ENCODE results near the gene ELL.

The ELL gene

GRCh38 chr19:18493440-18494266 is 28.2 kb downstream of the ELL start:
- TF ChIP-seq GATA2 (IDR thresholded peaks at IDR 0.05; ENCODE audit: low read depth, low read length): no peak
- no peak for TF ChIP-seq GATA3 (IDR thresholded peaks at IDR 0.05; ENCODE audit: low read depth, low read length)

DNA sequence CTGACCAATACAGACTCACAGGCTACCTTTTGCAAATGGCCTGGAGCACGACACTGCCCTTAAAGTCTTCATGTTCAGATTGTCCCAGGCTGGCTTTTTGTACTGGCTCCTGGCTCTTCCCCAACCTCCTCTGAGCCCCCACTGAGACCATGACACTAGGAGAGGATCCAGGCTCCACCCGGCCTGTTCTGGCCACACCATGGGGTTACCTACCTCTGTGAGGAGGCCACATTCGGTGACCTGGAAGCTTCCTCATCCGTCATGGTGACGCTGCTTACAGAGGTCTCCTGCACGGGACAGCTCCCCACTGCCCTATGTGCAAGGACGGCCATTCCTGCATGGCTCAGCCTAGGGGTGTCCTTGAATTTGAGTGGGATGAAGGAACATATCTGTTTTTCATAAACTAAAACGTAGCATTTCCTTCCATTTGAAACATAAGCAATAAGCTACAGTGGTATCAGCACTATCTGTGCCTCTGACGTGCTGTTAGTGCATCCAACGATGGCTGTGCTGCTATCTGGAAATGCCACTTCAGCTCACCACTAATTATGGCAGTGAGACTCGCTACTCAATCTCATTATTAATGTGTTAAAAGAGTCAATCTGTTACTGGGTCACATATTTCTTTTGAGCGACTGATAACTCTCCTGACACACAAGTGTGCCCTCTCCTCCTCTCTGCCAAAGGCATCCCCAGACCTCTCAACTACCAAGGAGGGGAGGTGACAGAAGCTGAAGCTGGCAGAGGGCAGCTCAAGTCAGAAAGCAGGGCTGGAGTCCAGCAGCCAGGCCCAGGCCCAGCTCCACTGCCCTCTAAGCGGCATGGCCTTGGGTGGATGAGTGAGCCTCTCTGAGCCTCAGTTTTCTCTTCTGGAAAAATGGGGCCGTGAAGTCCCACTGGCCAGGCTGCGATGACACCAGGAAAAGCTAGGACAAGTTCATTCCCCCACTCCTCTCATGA is 29.6 kb downstream of the ELL start:
- TF ChIP-seq GATA3 (IDR thresholded peaks at IDR 0.05; ENCODE audit: low read depth, low read length) (no peak), GATA2 (IDR thresholded peaks at IDR 0.05; ENCODE audit: low read depth, low read length) (no peak)

DNA sequence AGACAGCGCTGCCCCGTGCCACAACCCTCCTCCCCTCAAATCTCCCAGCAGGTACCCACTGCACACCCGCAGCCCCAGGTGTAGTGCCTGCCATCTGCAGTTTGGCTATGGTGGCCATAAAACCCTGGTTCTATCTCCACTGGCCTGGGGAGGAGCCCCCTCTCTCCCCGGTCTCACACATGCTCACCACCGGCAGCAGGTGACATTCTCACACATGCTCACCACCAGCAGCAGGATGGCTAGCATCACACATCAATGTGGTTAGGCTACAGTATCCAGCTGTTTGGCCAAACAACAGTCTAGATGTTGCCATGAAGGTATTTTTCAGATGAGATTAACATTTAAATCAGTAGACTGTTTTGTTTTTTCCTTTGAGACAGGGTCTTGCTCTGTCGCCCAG is 31.1 kb downstream of the ELL start:
- TF ChIP-seq GATA3 (IDR thresholded peaks at IDR 0.05; ENCODE audit: low read depth, low read length) (no peak), GATA2 (IDR thresholded peaks at IDR 0.05; ENCODE audit: low read depth, low read length) (no peak)

GRCh38 chr19:18489627-18490184 is 32.2 kb downstream of the ELL start:
- TF ChIP-seq GATA3 (IDR thresholded peaks at IDR 0.05; ENCODE audit: low read depth, low read length) (no peak), GATA2 (IDR thresholded peaks at IDR 0.05; ENCODE audit: low read depth, low read length) (no peak)

DNA sequence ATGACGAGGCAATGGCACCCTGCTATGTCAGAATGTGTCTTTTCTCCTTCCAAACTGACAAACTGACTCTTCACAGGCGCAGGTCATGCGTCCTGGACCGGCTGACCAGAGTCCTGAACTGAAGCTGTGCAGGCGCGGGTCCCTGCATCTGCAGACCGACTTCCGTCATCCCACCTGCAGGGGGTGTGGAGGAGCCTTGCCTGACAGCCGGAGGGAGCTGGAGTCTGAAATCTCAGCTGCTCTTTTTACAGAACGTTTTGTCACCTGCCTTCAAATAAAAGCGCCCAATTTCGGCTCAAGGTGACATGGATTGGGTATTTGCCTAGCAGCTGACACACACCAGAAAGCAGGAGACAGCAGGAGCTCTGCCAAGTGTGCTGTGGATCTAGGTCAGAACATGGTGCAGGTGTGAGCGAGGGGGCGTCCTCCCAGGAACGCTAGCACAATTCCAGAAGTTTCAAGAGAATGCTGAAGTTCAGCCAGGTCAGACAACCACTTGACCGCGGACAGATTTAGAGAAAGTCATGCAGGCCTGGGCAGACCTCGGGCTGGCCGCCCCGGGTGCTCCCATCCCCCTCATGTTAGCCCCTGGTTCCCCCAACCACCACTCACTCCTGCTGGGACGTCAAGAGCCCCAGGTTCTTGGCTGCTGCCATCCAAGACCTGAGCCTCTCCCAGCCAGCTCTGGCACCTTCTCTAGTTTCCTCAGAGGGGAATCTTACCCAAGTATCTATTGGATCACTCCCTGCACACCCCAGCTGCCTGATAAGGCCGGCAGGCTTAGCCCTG is 32.8 kb downstream of the ELL start:
- TF ChIP-seq GATA3 (IDR thresholded peaks at IDR 0.05; ENCODE audit: low read depth, low read length) (no peak), GATA2 (IDR thresholded peaks at IDR 0.05; ENCODE audit: low read depth, low read length) (no peak)

GRCh38 chr19:18488403-18488723 is 33.5 kb downstream of the ELL start:
- no peak for TF ChIP-seq GATA2 (IDR thresholded peaks at IDR 0.05; ENCODE audit: low read depth, low read length)
- TF ChIP-seq GATA3 (IDR thresholded peaks at IDR 0.05; ENCODE audit: low read depth, low read length): no peak

DNA sequence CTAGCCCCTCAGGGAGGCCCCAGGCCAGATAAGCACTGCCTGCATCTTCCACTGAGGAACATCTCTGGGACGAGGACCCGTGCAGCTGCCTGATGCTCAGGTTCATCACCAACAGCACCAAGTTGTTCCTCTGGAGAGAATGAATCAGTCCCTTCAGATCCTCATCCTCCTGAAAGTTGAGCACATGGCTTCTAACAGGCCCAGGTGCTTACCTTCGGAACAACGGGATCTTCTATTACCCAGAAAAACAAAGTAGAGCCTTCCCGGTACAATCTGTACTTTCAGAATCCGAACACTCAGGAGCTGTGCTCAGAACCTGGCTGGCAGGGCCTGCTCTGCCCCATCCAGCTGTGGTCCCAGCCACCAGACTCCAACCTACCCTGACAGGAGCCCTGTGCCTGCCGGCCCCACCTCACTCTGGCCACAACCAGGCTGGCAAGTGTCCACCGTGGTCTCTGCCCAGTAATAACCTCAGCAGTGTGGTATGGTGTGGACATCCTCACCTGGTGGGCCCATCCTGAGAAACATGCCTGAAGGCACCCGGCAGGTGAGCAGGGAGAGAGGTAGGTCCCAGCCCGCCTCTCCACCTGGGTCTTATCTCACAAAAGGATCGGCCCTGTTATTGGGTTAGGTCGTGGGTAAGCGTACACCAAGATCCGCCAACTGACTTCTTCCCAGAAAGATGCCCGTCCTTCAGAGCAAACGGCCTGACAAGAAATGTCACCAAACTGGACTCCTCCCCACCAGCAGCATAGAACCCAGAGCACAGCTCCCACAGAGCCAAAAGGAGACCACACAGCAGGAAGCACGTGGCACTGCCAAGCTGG is 34.1 kb downstream of the ELL start:
- TF ChIP-seq GATA2 (IDR thresholded peaks at IDR 0.05; ENCODE audit: low read depth, low read length) (no peak), GATA3 (IDR thresholded peaks at IDR 0.05; ENCODE audit: low read depth, low read length) (no peak)

- TF ChIP-seq GATA2 (IDR thresholded peaks at IDR 0.05; ENCODE audit: low read depth, low read length): no peak
- no peak for TF ChIP-seq GATA3 (IDR thresholded peaks at IDR 0.05; ENCODE audit: low read depth, low read length)
Observed at GRCh38 chr19:18486746-18487145, 35.1 kb downstream of the ELL start.

DNA sequence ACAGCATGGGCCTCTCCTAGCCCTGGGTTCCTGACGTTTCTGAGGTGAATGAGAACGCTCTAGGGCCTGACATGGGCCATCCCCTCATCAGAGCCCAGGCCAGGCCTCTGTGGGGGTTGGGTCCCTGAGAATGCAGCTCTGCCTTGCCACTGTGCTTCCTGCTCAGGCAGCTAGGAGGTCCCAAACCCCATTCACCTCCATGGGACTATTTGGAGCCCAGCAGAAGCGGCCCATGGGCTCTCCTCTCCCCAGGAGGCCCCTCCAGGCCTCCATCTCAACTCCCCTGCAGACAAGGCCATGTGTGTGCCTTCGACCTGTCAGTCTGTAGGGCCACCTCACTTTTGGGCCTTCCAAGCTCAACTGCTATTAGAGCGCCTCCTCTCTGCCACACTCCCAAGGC is 36.9 kb downstream of the ELL start:
- no peak for TF ChIP-seq GATA2 (IDR thresholded peaks at IDR 0.05; ENCODE audit: low read depth, low read length)
- no peak for TF ChIP-seq GATA3 (IDR thresholded peaks at IDR 0.05; ENCODE audit: low read depth, low read length)

DNA sequence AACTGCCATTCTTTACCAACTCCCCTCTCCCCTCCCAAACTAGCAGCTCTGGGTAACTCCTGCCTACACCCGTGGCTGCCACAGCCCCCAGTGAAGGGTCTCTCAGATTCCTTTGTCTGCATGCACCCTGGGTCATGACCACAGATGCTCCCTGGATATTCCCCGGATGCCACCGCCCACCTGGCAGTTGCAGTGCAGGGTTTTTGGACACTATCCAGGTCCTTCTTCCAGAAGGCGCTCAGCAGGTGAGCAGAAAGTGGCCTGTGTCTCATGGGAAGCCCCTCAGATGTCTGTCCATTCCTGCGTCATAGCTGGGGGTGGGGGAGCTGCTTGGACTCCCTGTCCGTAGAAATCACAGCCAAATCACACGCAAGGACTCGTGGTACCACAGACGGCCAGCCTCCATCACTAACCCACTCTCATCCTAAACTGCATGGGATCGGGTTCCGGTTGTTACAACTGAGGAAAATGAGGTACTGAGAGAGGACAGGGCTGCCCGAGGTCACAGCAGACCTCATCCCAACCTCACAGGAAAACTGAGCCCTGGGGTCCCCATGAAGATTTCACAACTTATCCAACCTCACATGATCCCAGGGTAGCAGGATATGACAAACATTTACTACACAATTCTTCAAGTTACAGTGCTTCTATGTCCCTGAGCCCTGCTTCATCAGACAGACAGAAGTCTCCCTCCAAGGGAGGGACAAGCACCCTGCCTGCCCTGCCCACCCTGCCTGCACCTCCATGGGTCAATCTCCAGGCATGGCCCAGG is 38.6 kb downstream of the ELL start:
- TF ChIP-seq GATA3 (IDR thresholded peaks at IDR 0.05; ENCODE audit: low read depth, low read length) (no peak), GATA2 (IDR thresholded peaks at IDR 0.05; ENCODE audit: low read depth, low read length) (no peak)

GRCh38 chr19:18481505-18482222 is 40.2 kb downstream of the ELL start:
- TF ChIP-seq GATA2 (IDR thresholded peaks at IDR 0.05; ENCODE audit: low read depth, low read length) (no peak), GATA3 (IDR thresholded peaks at IDR 0.05; ENCODE audit: low read depth, low read length) (no peak)

Data from SH-SY5Y (cell line).